ENCODE results near the gene TCF12.
"Not testable (repeated sequence)": the region's sequence is repeated elsewhere in the genome, so short reads cannot be mapped to it uniquely, and the experiment has no call there.

The TCF12 gene

GRCh38 chr15:57146506-57147201 is 228.2 kb downstream of the TCF12 start:
- peak; percentile 40 for DNase-seq

DNA sequence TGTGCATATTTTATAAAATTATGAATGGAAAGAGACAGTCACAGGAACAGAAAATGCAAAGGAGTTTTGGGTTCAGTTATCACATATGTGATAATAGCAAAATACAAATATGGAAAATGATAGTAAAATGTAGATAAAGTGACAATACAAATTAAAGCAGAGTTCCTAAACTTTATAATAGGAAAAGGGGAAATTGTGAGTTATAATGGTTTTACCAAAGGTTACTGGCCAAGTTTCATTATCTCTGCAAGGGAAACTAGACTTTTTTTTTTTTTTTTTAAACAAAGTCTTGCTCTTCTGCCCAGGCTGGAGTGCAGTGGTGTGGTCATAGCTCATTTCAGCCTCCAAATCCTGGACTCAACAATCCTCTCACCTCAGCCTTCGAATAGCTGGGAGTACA is 229.2 kb downstream of the TCF12 start:
- no peak for DNase-seq

- DNase-seq: no peak
Observed at GRCh38 chr15:57148262-57148661, 229.8 kb downstream of the TCF12 start.

DNA sequence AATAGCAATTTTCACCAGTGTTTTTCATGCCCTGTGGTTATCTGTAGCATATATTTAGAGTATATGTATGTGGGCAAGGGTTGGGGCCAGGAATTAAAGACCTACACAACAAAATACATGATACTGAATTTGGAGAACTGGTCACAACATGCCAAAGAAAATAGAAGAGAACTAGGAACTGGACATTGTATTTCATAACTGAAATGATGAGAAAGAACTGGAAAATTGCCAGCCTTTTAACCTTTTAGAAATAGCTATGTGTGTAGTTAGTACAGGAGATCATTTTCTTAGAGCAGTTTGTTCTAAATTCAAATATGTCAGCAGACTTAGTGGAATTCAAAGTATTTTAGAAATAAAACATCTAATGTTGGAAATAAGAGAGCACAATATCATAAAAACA is 230.8 kb downstream of the TCF12 start:
- no peak for DNase-seq

- no peak for DNase-seq
Observed at GRCh38 chr15:57150066-57150865, 231.8 kb downstream of the TCF12 start.

DNA sequence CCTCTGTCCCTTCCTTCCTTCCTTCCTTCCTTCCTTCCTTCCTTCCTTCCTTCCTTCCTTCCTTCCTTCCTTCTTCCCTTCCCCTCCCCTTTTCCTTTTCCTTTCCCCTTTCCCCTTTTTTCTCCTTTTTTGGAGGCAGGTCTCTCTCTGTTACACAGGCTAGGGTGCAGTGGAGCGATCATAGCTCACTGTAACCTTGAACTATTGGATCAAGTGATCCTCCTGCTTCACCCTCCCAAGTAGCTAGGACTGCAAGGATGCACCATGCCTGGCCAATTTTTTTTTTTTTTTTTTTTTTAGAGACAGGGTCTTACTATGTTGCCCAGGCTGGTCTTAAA is 232.4 kb downstream of the TCF12 start:
- not testable (repeated sequence) for DNase-seq

GRCh38 chr15:57152133-57152532 is 233.7 kb downstream of the TCF12 start:
- DNase-seq: no peak

GRCh38 chr15:57152666-57153539 is 234.5 kb downstream of the TCF12 start:
- DNase-seq: peak; percentile 84

DNA sequence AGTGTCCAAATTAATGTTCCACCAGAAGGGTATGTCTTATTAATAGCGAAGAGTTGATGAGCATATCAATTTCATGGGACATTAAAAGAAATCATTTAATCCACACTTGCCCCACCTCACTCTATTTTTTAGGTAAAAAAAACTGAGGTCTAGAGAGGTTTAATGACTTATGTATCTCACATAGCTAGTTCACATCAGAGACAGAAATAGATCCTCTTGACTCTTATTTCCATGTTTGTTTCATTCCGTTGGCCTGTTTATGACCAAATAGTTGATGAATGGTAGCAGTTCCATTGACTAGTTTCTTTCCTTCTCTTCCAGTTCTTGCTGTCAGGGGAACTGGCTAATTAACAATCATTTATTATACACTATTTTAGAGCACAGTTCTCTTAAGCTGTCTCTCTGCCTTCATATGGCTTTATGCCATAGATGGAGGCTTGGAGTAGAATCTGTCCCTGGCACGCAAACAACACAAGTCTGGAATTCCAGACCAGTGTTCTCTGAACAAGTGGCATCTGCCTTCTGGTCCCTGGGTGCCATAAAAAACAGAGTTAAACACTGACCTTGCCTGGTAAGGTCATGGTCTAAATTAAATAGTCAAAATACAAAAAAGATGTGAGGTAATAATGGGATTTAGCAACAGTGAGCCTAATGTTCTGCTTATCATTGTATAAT is 237.9 kb downstream of the TCF12 start:
- DNase-seq: no peak

DNA sequence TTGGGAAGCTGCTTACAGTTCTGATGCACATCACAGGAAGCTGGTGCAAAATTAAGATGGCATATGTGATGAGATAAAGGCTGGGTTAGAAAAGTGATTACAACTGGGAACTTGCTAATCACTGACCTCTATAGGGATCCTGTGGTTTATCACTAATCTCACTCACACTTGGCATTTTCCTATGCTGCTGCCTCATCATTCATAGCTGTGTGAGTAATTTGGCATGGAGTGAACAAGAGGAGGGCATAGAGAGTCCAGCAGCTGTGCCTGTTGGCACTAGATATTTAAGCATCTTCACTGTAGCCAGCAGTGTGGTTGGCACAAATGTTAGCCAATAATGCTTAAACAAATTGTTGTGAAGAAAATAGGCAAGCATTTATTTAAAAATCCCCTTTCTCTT is 240.1 kb downstream of the TCF12 start:
- peak; percentile 5 for DNase-seq

DNA sequence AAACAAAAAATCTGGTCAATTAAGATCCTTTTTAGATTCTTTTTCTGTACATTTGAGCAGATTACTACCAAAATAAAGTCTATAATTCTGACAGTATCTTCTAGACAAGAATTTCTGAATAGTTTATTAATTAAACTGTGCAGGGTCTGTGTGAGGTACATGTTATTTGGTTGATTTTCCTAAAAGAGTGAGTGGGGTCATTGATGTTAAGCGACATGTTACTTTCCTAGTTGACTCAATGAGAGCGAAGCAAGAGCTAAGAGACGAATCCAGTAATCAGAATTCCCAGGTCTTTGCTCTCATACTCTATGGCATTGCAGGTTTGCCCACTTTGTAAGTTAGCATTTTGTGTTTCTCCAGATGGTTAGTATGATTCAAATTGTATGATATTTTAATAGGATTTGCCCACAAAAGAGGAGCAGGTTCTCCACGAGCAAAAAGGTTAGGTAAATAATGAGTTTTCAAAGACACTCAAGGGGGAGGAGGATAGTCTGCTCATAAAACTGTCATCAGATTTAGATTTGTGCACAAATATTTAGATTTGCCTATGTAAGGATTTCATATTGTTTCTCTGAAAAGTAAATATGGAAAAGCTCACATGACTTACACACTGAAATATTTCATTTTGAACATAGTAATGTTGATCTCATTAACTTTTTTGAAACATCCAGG is 240.7 kb downstream of the TCF12 start:
- no peak for DNase-seq

GRCh38 chr15:57159767-57160166 is 241.3 kb downstream of the TCF12 start:
- DNase-seq: no peak

DNA sequence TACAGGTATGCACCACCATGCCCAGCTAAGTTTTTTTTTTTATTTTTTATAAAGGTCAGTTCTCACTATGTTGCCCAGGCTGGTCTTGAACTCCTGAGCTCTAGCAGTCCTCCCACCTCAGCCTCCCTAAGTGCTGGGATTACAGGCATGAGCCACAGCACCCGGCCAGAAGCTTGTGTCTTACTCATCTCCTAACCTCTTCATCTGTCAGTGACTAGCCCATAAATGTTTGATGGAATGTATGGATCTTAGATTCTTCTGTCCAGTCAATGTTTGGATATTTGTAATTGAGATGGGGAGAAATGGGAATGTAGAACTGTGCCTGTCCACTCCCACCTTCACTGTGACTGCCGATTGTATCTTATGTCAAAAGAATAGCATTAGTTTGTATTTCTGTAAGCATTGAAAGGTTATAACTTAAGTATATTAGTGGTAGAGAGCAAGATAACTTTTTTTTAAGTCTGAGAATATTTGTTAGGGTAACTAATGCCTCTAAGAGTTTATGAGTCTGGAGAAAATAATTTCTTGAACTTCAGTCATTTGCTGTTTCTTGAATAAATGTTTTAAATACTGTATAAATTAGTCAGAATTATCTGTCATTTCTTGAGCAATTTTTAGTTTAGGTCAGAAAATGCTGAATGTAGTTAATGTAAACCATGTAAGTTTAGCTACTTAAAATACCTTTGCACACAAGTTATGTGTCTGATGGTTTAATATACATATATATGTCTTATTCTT is 242.5 kb downstream of the TCF12 start:
- no peak for DNase-seq

GRCh38 chr15:57164251-57164650 is 245.8 kb downstream of the TCF12 start:
- DNase-seq: not testable (repeated sequence)

- DNase-seq: peak; percentile 46
Observed at GRCh38 chr15:57165992-57166391, 247.5 kb downstream of the TCF12 start.

- no peak for DNase-seq
Observed at GRCh38 chr15:57167821-57168395, 249.5 kb downstream of the TCF12 start.

DNA sequence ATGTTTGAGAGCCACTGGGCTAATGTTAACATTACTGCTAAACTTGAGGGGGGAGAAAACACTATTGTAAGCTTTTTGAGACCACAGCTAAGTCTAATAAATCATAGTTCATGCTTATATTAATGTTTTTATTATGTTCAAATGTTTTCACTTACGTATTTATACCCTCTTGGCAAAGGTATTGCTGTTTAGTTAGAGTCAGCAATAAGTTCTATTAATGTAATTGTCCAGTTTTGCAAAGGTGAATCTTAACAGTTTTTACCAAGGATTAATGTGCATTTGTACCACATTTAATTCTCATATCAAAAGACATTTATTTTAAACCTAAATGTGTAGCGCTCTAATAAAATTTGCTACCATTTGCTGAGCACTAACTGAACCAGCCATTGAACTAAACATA is 251.2 kb downstream of the TCF12 start:
- no peak for DNase-seq

DNA sequence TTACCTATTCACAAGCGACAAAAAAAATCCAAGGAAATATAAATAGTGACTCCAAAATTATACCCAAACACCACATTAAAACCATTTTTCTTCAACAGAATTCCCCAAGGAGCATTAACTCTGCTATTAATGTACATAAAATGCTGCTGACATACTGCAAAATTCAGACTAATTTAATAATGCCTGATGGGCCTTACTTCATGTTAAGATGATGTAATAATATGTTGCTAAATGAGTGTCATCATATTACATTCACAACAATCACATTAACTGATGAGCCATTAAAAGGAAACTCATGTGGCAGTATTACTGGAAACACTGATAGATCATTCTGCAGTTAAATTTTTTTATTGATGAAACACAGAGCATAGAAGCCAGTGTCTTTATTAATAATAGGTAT is 253.0 kb downstream of the TCF12 start:
- no peak for DNase-seq

DNA sequence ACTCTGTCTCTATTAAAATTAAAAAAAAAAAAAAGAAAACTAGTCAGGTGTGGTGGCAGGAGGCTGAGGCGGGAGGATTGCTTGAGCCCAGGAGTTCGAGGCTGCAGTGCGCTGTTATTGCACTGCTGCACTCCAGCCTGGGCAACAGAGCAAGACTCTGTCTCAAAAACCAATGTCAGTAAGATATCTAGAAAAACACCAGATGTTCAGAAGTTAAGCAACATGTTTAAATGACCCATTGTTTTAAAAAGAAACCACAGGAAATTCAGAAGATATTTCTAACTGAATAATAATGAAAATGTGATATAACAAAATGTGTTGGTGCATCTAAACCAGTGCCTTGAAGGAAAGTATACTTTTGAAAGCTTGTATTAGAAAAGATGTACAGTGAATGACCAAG is 254.5 kb downstream of the TCF12 start:
- no peak for DNase-seq

GRCh38 chr15:57183041-57183440 is 264.6 kb downstream of the TCF12 start:
- no peak for DNase-seq

DNA sequence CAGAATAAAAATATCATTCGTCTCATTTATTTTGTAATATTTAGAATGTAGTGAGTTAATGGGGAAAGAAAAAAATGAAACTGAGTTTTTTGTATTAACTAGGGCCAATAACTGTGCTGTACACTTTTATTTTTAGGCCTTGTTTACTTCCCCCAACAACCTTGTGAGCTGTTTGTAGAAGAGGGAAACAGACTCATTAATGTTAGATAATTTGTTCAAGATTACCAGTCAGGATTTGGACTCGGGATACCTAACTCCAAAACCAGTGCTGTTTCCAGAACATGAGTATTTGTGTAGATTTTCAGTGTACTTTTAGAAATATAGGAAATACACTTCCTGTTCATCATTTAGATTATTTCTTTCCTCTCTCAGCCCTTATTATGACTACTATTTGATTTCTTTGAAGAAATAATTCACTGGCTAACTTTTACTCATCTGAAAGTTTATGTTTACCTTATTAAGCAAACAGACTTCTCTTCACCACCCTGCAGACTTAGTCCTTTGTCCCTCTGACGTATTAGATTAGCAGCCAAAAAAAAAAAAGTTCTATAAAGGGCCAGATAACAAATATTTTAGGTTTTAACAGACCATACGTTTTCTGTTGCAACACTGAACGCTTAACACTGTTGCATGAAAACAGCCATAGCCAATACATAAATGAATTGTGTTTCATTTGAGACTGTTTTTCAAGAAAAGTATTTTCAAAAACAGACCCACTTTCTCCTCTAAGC is 265.3 kb downstream of the TCF12 start:
- no peak for DNase-seq

Data from activated CD4-positive, alpha-beta T cell treated with anti-CD3 and anti-CD28 coated beads, Interleukin-2, amount 50 U/mL, for 16 hours (primary cell).